A204.1 (cell line): ENCODE results near the gene TTR.

ENCODE experiments used
- FAIRE-seq: peaks from 2 replicates; lab custom pipeline; 2012; peaks lifted over from hg19 to GRCh38; lab: Jason Lieb, UNC

Gene TTR

DNA sequence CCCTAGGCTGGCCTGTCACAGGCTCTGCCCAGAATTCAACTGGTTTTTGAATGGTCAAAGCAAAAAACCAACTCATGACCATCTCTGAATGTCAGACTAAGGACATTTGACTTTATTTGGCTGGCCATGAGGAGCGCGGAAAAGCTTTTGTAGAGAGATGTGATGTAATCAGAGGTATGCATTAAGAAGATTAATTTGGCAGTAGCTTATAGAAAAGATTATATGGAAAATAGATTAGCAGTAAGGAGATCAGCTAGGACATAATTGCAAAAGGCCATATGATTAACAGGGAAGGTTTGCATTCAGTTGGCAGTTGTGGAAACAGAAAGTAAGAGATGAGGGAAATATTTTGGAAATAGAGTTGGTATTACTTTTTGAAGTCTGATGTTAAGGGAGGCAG lies 12.3 kb upstream of the TTR start:
- no peak for FAIRE-seq

DNA sequence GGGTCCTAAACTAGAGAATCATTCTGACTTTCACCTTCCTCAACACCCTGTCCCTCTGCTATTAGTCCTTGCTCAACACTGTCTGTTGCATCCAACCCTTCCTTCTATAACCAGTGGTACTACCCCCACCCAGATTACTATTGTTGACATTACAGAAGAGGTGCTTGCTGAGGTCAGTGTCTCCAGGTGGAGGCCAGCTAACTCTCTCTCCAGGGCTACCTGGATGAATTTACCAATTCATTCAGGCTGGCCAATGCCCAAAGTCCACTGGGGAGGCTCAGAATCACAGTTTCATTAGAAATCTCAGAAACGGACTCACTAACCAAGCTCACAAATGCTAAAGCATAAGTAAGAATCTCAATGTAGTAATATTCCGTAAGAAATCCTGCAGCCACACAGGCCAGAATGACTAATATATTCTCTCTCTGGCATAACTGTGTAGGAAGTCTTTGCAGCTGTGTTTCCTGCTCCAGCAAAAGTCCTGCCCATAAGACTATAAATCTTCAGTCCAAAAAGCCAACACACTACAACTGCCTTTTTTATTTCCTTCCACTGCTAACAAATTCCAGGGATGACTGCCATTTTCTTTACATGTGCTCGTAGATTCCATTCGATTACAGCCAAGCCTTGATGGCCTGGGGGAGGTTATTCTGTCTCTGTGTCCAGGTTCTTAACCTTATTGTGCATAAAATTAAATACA lies 10.0 kb upstream of the TTR start:
- no peak for FAIRE-seq

- FAIRE-seq = no peak
These were observed 8.4 kb upstream of the TTR start for GRCh38 chr18:31583185-31583854.

- no peak for FAIRE-seq
These were observed 5.7 kb upstream of the TTR start for GRCh38 chr18:31585991-31586390.

- FAIRE-seq = no peak
These were observed 5.1 kb upstream of the TTR start for GRCh38 chr18:31586616-31587015.

DNA sequence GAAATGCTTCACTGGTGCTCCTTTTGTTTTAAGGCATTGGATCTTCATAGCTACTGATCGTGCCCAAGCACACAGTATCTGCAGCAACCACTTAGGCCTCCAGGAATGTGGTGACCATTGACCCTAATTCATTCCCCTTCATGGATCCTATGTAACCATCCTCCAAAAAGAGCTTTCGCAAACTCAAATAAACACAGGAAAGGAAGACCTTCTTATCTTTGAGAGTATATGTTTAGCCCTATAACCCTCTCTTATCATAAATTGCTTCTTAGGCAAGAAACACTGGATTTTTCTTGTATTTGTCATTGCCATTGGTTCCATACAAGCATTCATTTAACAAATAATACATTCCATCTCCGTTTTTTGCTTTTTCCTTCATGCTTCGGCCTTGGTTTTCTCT lies 4.1 kb upstream of the TTR start:
- no peak for FAIRE-seq

- no peak for FAIRE-seq
These were observed 1.1 kb upstream of the TTR start for GRCh38 chr18:31590570-31590969.

- no peak for FAIRE-seq
These were observed 564 bp upstream of the TTR start for GRCh38 chr18:31591113-31591512.

- FAIRE-seq = no peak
These were observed 955 bp downstream of the TTR start for GRCh38 chr18:31592506-31593157.

DNA sequence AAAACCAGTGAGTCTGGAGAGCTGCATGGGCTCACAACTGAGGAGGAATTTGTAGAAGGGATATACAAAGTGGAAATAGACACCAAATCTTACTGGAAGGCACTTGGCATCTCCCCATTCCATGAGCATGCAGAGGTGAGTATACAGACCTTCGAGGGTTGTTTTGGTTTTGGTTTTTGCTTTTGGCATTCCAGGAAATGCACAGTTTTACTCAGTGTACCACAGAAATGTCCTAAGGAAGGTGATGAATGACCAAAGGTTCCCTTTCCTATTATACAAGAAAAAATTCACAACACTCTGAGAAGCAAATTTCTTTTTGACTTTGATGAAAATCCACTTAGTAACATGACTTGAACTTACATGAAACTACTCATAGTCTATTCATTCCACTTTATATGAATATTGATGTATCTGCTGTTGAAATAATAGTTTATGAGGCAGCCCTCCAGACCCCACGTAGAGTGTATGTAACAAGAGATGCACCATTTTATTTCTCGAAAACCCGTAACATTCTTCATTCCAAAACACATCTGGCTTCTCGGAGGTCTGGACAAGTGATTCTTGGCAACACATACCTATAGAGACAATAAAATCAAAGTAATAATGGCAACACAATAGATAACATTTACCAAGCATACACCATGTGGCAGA lies 3.6 kb downstream of the TTR start:
- FAIRE-seq = no peak

DNA sequence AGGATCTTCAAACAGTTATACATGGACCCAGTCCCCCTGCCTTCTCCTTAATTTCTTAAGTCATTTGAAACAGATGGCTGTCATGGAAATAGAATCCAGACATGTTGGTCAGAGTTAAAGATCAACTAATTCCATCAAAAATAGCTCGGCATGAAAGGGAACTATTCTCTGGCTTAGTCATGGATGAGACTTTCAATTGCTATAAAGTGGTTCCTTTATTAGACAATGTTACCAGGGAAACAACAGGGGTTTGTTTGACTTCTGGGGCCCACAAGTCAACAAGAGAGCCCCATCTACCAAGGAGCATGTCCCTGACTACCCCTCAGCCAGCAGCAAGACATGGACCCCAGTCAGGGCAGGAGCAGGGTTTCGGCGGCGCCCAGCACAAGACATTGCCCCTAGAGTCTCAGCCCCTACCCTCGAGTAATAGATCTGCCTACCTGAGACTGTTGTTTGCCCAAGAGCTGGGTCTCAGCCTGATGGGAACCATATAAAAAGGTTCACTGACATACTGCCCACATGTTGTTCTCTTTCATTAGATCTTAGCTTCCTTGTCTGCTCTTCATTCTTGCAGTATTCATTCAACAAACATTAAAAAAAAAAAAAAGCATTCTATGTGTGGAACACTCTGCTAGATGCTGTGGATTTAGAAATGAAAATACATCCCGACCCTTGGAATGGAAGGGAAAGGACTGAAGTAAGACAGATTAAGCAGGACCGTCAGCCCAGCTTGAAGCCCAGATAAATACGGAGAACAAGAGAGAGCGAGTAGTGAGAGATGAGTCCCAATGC lies 4.6 kb downstream of the TTR start:
- no peak for FAIRE-seq

DNA sequence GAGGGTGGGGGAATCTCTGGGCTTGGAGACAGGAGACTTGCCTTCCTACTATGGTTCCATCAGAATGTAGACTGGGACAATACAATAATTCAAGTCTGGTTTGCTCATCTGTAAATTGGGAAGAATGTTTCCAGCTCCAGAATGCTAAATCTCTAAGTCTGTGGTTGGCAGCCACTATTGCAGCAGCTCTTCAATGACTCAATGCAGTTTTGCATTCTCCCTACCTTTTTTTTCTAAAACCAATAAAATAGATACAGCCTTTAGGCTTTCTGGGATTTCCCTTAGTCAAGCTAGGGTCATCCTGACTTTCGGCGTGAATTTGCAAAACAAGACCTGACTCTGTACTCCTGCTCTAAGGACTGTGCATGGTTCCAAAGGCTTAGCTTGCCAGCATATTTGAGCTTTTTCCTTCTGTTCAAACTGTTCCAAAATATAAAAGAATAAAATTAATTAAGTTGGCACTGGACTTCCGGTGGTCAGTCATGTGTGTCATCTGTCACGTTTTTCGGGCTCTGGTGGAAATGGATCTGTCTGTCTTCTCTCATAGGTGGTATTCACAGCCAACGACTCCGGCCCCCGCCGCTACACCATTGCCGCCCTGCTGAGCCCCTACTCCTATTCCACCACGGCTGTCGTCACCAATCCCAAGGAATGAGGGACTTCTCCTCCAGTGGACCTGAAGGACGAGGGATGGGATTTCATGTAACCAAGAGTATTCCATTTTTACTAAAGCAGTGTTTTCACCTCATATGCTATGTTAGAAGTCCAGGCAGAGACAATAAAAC lies 6.5 kb downstream of the TTR start:
- no peak for FAIRE-seq

DNA sequence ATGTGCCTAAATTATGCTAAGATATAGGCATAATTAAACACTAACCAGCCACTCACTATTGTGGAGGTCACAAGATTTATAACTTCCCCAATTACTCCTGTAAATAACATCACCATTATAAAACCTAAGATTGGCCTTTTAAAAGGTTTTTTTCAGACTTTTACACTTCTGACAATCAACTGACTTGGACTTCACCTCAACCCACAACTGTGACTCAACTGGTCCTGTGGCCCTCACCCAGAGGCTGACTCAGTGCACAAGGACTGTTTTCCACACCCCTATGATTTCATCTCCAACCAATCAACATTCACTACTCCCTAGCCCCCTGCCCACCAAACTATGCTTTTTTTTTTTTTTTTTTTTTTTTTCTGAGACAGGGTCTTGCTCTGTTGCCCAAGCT lies 11.6 kb downstream of the TTR start:
- no peak for FAIRE-seq

GRCh38 chr18:31606265-31606664 lies 14.6 kb downstream of the TTR start:
- FAIRE-seq = no peak

DNA sequence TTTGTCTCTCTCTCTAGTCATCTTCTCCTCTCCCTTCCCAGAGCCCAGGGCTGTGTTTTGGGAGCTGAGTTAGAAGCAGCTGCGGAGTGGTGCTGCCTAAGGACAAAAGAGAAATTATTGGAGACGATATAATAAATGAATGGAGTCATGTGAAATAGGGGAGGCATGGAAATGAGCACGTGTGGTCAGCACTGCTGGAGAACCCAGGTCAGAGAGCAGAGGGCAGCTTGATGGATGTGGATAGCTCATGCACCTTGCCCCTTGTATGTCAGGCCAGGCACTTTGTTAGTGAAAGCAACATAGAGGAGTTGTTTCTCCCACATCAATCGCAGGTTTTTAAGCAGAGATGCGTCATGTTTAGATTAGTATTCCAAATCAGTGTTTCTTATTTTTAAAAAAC lies 15.7 kb downstream of the TTR start:
- FAIRE-seq = no peak

GRCh38 chr18:31609886-31610285 lies 18.2 kb downstream of the TTR start:
- FAIRE-seq = no peak

DNA sequence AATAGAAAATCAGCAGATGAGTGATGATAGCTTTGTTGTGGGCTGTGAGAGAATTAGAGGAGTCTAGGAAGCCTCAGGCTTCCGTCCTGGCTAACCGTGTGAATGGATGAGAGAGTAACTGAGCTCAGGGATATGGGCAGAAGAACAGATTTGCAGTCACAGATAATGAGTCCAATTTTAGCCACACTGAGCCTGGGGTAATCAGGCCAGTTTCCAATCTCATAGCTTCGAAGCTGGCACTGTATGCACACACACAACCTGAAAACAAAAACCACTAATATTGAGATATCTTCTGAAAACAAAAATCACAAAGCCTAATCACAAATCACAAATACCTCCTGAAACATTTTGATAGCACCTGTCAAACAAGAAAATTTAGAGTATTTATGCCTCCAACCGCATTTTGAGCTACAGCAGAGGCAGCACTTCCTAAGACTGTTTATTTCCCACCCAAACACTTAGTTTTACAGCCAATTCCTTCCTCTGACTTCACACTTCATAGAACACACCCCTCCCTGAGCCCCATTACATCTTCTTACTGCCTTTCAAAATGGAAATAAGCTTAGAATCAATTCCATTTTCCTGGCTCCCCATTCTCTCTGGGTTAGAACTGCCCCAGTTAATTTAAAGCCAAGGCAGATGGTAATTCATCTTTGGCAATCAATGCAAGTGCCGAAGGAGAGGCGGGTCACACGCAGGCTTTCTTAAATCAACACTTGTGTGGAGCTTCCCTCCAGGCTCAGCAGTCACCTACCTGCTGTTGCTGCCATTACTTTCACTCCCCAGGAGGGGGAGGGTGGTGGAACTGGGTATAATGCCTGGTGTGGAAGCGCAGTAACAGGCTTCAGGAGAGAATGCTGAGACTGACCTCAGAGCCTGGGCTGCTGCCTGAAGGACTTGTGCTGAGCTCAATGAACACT lies 18.9 kb downstream of the TTR start:
- FAIRE-seq = no peak

- no peak for FAIRE-seq
These were observed 19.8 kb downstream of the TTR start for GRCh38 chr18:31611511-31611910.

DNA sequence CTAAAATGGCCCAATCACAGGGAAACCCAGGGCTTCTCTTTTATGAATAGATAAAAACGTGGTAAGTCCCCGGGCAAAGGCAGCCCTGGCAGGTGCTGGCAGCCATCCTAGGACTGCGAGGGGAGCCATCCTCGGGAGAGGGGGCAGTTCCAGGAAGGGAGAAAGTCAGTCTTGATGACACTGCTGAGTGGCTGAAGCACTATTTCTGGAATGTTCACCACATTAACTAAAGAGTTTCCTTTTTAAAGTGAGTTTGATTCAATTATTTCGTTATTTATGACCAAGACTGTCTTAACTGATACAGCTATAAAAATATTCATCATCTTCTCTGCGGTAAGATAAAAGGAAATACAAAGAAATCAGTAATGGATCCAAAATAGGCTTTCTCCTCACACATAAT lies 20.4 kb downstream of the TTR start:
- FAIRE-seq = no peak

DNA sequence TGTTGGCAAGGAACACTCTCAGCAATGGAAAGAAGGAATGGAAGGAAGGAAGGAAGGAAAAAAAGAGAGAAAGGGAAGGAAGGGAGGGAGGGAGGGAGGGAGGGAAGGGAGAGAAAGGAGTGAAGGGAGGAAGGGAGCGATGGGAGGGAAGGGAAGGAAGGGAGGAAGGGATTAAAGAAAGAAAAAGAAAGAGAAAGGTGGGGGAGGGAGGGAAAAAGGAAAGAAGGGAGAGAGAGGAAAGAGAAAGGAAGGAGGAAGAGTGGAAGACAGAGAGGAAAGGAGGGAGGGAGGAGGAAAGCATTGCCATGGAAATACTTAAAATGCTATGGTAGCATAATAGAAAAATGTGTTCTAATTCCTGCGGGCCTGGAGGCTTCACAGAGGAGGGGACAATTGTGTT lies 22.4 kb downstream of the TTR start:
- no peak for FAIRE-seq

DNA sequence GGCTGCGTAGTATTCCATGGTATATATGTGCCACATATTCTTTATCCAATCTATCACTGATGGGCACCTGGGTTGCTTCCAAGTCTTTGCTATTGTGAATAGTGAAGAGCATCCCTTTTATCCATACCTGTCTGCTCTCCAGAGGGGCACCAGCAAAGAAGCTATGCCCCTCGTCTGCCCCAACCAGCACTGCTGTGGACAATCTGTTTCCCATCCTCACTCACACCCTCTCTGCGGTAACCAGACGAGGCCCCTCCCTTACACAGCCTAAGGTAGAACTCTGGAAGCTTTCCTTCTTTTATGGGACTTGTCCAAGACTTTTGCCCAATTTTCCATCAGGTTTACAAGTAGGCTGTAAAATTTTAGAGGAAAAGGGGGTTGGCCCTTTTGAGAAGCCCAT lies 24.9 kb downstream of the TTR start:
- no peak for FAIRE-seq
